GM21786 (cell line): Measurements from ENCODE around the gene GPR176.
A peak's percentile ranks its signal among the peaks of the same experiment; 100 is the strongest.
"Not testable (repeated sequence)": the region's sequence is repeated elsewhere in the genome, so short reads cannot be mapped to it uniquely, and the experiment has no call there.

Source experiments
- ATAC-seq: cut with Tn5 transposase; IDR thresholded peaks from one replicate; pipeline ENCODE4 v1.9.1; 2021; ENCODE audit not compliant: unreplicated experiment

The GPR176 gene

GRCh38 chr15:39814489-39814888 is 105.6 kb downstream of the GPR176 start:
- no peak for ATAC-seq

GRCh38 chr15:39812651-39813050 is 107.4 kb downstream of the GPR176 start:
- ATAC-seq = not testable (repeated sequence)

GRCh38 chr15:39808909-39809308 is 111.2 kb downstream of the GPR176 start:
- ATAC-seq = no peak

- ATAC-seq = no peak
These were observed 112.3 kb downstream of the GPR176 start for GRCh38 chr15:39807791-39808190.

- ATAC-seq = no peak
These were observed 116.0 kb downstream of the GPR176 start for GRCh38 chr15:39804026-39804425.

GRCh38 chr15:39803016-39803415 is 117.0 kb downstream of the GPR176 start:
- no peak for ATAC-seq

GRCh38 chr15:39801641-39802309 is 118.3 kb downstream of the GPR176 start:
- ATAC-seq = peak; percentile 62

GRCh38 chr15:39799552-39800011 is 120.5 kb downstream of the GPR176 start:
- no peak for ATAC-seq

GRCh38 chr15:39798382-39798781 is 121.7 kb downstream of the GPR176 start:
- ATAC-seq = no peak

GRCh38 chr15:39797407-39797806 is 122.7 kb downstream of the GPR176 start:
- no peak for ATAC-seq

- no peak for ATAC-seq
These were observed 123.5 kb downstream of the GPR176 start for GRCh38 chr15:39796601-39797000.

GRCh38 chr15:39795486-39795885 is 124.6 kb downstream of the GPR176 start:
- ATAC-seq = no peak

GRCh38 chr15:39794954-39795353 is 125.1 kb downstream of the GPR176 start:
- ATAC-seq = no peak

GRCh38 chr15:39793923-39794322 is 126.1 kb downstream of the GPR176 start:
- ATAC-seq = no peak

- no peak for ATAC-seq
These were observed 127.2 kb downstream of the GPR176 start for GRCh38 chr15:39792844-39793335.

GRCh38 chr15:39792025-39792843 is 127.8 kb downstream of the GPR176 start:
- no peak for ATAC-seq

GRCh38 chr15:39789736-39790135 is 130.3 kb downstream of the GPR176 start:
- ATAC-seq = no peak

GRCh38 chr15:39788800-39789565 is 131.1 kb downstream of the GPR176 start:
- no peak for ATAC-seq

GRCh38 chr15:39788108-39788507 is 132.0 kb downstream of the GPR176 start:
- ATAC-seq = no peak

GRCh38 chr15:39787479-39787878 is 132.6 kb downstream of the GPR176 start:
- no peak for ATAC-seq

GRCh38 chr15:39786447-39787056 is 133.5 kb downstream of the GPR176 start:
- ATAC-seq = no peak
